GM19467 (cell line): Measurements from ENCODE around the gene HS3ST3A1.

Source experiments
- ATAC-seq: cut with Tn5 transposase; IDR thresholded peaks from one replicate; pipeline ENCODE4 v1.9.1; 2021; ENCODE audit warnings: mild to moderate bottlenecking, moderate library complexity; ENCODE audit not compliant: unreplicated experiment

The HS3ST3A1 gene

DNA sequence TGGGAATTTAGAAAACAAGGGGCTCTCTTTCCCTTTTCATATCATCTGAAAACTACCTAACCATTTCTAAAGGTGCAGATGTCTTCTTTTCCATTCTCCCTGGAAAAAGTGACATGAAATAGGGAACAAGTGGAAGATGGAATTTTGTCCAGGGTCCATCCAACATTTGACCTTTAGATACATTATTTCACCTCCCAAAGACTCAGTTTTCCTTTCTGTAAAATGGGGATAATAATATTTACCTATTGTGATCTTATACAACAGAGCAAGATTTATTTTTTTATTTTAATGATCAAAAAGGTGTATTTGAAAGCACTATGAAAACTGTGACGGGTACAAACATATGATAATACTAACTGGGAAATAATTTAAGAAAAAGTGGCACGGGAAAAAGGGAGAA, 106.3 kb downstream of the HS3ST3A1 start:
- no peak for ATAC-seq

DNA sequence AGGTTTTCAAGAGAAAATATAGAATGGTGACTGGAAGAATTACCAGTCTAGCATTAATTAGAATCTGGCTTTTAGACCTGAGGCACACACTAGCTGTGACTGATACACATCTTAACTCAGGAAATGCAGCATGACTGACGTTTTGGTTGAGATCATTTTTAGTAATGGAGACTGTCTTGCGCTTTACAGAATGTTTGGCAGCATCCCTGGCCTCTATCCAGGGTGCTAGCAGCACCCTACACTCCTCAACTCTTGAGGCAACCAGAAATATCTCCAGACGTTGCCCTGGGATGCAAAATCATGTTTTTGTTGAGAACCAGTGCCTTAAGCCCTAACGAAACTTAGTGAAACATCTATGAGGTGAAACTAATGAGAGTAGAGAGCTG, 109.0 kb downstream of the HS3ST3A1 start:
- no peak for ATAC-seq

DNA sequence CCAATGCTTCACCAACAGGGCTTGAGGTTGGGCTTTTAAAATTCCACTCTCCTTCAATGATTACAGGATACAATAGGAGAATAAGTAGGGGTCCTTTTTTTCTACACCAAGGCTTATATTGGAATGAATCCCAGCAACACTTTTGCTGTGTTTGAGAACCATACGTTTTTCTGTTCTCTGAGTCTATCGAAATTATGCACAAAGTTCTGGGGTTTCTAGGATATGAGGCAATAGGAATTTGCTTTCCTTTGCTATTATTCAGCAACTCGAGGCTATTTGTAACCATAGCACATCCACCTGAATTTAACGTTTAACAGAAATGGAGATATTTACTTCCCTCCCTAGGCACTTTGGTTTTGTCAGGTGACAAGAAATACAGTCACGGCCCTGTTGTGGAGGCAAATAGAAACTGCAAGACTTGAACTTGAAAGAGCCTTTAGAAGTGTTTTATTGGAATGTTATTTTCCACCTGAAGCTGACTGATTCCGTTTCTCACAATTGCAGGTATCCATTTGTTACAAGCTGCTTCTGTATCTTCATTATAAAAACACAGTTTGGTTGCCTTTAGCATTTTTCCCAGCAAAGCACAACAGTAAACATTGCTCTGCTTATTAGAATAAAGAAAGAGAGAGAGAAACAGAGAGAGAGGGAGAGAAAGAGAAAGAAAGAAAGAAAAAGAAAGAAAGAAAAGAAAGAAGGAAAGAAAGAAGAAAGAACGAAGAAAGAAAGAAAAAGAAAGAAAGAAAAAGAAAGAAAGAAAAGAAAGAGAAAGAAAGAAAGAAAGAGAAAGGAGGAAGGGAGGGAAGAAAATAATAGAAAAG, 109.6 kb downstream of the HS3ST3A1 start:
- no peak for ATAC-seq

DNA sequence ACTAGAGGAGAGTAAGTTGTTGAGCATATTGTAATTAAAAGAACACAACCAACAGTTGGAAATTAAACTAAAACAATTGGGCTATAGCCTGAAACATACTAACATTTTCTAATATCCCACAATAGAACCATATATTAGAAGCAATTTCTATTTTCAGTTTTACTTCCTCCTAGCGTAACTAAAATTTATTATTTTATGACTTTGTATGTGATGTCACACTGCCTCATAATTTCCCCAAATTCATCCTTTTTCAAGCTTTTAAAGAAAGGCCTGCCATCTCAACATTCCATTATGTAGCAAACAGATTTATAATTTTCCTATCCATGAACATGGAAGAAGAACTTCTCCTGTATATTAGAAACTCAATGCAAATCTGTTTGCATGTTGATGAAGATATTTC, 110.2 kb downstream of the HS3ST3A1 start:
- ATAC-seq, result no peak

DNA sequence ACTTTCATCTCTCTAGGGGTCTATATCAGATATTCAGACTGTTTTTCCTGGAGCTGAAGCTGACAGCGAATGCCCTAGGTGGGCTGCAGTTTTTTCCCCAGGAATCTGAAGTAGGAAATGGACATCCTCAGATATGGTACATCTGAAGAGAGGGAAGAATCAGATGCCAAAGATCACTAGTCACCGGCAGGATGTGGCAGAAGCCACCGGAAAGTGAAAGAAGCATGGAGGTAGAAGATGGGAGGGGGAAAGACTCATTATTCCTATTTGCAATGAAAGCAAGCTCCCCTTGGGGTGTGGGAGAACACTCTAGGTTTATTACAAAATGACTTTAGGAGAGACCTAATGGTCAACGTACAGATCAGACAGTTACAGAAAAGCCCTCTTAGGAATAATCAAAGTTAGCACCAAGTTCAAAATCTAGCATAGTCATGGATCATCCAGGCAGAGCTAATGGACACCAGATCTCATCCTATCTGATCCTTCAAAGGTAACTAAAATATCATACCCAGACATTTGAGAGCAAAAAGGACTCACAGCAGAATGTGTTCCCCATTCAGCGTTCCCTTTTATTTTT, 110.7 kb downstream of the HS3ST3A1 start:
- no peak for ATAC-seq

DNA sequence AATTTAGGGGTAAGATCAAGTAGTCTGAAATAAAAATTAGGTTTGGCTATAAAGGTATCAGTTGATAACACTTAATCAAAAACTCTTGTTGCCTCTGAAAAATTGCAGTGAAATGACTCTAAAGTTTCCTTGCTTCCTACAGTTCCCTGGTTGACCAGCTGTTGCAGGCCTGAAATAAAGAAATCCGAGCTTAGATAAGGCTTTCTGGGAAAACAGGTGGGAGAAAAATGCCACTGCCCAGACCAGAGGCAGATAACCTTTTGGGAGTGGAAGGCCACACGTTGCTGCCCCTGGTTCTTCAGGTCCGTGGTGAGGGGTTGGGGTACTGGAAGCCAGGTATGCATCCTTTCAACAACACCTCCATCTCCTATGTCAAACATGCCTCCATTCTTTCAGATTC, 111.3 kb downstream of the HS3ST3A1 start:
- ATAC-seq, result no peak

DNA sequence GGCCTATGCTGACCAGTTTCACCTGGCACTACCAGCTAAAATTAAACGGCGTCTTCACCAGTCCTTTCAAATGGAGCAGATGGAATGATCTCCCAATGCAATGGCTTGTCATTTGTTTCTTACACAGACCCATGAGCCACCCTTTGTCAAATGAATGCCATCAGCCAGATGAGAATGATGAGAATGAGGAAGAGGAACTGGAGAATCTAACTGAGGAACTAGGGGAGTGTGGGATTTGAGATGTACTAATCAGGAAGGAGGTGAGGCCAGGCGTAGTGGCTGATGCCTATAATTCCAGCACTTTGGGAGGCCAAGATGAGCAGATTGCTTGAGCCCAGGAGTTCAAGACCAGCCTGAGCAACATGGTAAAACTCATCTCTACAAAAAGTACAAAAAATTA, 116.4 kb downstream of the HS3ST3A1 start:
- ATAC-seq, result no peak

DNA sequence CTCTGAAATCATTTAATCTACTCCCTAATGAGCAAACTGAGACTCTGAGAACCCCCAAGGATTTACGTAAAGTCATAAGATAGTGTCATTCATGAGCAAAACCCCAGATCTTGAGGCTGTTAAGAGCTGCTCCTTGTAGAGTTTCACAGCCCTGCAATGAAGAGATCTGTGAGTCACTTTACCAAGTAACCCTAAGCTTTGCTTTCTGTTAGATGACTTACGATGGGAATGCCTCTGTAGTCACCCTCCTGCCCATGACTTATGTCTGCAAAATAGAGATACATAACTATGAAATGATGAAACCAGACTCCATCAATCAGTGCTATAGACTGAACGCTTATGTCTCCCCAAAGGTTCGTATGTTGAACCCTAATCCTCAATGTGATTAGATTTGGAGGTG, 117.7 kb downstream of the HS3ST3A1 start:
- no peak for ATAC-seq

DNA sequence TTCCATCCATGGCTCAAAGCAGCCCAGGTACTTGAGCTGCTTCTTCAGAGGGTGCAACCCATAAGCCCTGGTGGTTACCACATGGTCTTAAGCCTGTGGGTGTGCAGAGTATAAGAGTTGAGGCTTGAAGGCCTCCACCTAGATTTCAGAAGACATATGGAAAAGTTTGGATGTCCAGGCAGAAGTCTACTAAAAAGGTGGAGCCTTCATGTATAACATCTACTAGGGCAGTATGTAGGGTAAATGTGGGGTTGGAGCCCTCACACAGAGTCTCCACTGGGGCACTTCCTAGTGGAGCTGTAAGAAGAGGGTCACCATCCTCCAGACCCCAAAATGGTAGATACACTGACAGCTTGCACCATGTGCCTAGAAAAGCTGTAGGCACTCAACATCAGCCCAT, 120.9 kb downstream of the HS3ST3A1 start:
- no peak for ATAC-seq

DNA sequence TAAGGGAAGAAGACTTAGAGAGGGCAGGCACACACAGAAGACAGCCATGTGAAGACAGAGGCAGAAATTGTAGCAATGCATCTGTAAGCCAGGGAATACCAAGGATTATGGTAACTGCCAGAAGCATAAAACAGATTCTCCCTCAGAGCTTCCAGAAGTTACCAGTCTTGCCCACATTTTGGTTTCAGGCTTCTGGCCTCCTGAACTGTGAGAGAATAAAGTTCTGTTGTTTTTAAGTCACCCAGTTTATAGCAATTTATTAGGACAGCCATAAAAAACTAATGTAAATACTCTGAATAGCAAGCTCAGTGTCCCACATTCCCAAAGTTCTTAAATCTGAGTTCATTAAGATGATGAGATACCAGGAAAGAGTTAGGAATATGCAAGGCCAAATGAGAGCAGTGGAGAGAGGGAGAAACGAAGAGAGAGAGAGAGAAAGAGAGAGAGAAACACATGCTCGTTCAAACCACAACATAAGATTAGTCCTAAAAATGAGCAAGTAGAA, 123.4 kb downstream of the HS3ST3A1 start:
- ATAC-seq, result no peak

DNA sequence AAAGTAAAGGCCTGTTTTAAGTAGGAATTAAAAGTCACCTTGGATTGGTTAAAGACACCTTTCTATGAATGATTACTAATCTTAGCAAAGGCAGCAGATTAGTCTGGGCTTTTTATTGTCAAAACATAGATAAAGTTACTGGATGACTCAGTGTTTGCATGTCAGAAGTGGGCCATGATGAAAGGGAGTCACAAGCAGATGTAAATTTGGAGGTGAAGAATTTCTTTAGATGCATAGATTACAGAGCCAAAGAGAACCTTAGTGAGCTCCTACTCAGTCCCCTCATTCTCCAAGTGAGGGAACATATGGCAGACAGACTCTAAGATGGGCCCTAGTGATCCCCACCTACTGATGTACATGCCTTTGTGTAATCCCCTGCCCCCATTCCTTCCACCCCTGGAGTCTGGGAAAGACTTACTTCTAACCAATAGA, 124.5 kb downstream of the HS3ST3A1 start:
- ATAC-seq, result no peak

DNA sequence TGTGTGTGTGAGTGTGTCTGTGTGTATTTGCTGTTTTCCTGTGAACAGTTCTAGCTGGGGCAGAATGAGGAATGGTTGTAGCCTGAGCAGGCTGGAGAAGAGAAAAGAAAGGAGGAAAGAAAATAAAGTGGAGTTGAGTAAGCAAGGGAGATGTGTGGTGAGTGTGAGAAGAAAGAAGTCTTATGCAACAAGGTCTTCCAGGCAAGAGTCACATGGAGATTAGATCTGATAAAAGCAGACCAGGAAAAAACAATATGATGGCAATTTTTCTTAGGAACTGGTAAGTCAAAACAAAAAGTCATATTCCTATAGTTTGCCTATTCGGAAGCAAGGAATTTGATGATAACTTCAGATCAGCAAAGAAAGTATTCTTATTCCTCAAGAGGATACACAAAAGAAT, 125.0 kb downstream of the HS3ST3A1 start:
- no peak for ATAC-seq

DNA sequence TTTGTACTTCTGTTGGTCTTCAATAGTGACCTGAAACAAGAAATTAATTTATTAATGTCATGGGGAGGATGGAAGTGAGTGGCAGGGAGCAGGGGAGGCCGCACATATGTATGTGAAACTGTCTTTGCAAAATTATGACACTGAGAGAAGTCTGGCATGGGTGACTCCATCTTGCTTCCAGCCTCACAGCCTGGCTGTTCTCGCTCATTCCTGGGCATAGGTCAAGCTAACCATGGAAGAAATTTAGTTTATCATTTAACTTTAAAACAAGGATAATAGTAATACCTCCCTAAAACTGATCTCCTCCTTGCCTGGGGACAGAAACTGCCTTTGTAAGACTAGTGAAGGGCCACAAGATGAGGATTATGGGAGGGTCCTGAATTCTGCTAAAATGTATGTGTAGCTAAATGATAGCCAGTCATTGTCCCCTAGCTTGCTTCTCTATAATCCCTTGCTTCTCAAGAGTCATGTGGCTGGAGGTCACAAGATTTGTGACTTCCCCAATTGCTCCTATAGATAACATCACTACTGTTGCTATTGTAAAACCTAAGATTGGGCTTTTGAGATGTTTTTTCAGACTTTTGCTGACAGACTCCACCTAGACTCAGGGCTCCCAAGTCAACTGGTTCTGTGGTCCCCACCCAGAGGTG, 126.0 kb downstream of the HS3ST3A1 start:
- ATAC-seq, result no peak

DNA sequence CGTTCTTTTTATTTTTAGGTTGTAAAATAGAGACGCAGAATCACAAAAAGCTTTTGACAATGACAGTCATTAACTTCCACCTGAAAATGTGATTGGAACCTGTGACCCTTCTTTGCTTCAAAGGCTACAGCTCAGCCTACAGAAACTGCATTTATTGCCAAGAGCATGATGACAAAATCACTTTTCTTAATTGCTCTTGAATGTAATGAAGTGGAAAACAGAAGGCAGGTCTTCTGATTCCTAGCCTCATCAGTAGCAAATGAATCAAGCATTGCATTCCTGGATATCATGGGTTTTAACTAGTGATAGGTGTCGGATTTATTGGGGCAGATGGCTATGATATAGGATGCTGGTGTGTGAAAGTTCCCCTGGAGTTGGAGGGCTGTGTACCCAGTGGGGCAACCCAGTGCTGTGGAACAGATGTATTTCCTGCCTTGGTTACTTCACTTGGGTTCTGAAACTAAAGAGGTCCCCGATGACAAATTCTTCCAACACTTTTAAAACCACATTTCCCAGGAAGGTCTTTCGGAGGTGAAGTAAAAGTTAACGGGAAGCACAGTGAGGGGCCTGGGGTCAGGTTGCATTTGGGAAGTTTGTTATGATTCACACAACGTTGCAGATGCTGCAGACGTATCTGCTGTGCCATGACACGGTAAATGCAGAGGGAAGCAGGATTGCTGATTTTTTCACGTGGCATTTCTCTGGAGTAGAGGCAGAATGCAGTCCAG, 127.5 kb downstream of the HS3ST3A1 start:
- ATAC-seq, result no peak

DNA sequence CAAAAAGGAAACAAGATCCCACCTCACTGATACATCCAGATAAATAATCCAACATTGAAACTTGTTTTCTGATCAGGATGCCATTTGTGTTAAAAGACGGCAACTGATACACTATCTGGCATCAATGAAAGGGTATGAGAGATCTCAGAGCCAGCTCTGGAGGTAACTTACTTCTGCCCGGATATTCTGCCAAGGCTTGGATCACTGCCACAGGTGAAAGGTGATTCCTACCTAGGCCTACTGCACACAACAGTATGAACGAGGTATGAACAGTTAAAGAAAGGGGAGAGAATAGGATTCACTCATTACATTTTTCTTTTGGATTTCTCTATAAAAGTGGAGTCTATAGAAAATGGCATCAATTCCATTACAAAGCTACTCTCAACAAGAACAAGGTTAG, 136.1 kb downstream of the HS3ST3A1 start:
- no peak for ATAC-seq

DNA sequence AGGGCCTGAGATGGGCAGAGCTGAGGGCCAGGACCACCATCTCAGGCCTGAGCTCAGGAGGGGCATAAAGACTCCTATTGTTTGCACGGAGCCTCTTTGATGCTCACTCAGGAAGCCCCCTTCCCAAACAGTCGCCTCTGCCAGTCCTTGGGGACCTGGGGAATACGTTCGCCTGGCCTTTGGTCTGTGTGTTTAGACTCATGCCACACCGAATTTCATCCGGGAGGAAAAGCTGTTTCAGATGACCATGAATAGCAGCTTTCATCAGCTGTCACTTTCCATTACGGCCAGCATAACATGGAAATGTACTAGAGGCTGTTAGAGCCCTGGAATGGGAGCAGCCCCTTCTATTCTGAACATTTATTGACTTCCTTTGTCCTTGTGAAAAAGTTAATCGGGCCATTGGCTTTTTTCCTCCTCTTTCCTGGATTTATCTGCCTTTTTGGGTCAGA, 139.0 kb downstream of the HS3ST3A1 start:
- no peak for ATAC-seq

DNA sequence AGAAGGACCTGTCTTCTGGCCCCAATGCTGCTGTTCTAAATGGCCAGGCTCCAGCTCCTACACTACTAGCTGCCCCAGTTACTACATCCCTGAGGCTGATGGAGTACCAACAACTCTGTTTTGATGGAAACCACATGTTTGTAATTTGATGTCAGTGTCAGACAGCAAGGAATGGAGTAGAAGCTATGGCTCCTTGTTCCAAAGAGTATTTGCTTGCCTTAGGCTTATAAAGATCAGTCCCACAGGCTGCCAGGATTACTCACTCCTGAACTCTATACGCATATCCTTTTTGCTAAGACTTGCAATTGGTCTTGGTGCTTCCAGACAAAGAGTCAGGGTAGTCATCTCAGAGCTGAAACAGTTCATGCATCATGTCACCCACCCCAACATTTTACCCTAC, 139.6 kb downstream of the HS3ST3A1 start:
- ATAC-seq, result no peak

DNA sequence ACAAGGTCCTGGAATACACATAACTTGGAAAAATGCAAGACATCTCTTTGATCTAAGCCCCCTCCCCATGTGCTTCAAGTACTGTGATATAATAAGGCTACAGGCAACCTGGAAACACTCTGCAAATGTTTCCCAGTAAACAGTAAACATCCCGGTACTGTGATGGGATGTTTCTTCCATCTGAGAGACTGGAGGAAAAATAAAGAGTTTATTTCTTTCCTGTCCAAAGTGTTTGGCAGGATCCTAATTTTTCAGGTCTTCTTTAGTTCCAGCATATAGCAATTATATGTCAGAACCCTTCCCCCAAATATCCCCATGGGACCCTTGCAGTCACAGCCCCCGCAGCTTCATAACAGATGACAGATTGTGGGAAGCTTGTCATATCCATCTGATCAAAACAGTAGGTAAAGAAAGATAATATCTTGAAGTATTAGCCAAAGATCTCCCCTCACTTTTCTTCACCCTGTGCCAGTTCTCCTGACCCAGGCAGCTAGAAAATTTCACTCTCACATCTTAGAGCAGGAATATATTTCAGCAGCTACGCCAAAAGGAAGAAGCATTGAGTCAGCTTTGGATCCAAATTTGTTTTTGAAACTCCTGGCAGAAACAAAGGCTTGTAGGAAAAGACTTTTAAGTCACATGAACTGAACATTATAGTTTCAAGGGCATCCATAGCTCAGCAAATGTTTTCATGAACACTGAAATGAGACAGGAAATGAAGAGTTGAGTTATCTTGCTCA, 141.3 kb downstream of the HS3ST3A1 start:
- ATAC-seq, result no peak

DNA sequence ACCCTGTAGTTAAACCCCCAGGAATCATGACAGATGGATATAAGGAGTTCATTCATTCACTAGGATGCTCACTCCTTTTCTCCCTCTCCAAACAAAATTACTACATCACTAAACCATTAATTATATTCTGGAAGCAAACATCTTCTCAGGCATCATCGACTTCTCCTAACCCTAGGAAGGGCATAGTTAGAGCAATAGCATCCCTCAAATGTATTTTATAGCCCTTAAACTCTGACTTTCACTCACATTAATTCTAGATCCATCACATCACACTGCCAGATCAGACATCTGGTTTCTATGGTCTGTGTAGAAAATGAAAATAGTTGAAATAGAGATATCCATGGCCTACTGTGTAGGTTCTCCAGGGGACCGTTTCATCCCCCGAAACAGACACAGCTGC, 143.9 kb downstream of the HS3ST3A1 start:
- ATAC-seq, result no peak
